ENCODE measurements around the gene PTPMT1.

The PTPMT1 gene

GRCh38 chr11:47587723-47588326 is 22.4 kb downstream of the PTPMT1 start:
- peaks cover 2% of the 10 kb centered on the region for H3K4me1 ChIP-seq (ENCODE audit: control insufficient read depth, insufficient read depth, low read length)
- H3K9me3 ChIP-seq (ENCODE audit: control insufficient read depth, insufficient read depth, low read length): no peaks in the 10 kb centered on the region
- peaks cover 16% of the 10 kb centered on the region for H3K27me3 ChIP-seq (ENCODE audit: control insufficient read depth, insufficient read depth, low read length)
- no peak overlapping the region for H3K9ac ChIP-seq (ENCODE audit: low read depth, low read length)
- no peak overlapping the region for H3K4me3 ChIP-seq (ENCODE audit: low read depth, low read length)
- H3K36me3 ChIP-seq (ENCODE audit: control insufficient read depth, insufficient read depth, low read length): peaks cover 8% of the 10 kb centered on the region

- peaks cover 2% of the 10 kb centered on the region for H3K36me3 ChIP-seq (ENCODE audit: control insufficient read depth, insufficient read depth, low read length)
- no peak overlapping the region for H3K9ac ChIP-seq (ENCODE audit: low read depth, low read length)
- no peaks in the 10 kb centered on the region for H3K9me3 ChIP-seq (ENCODE audit: control insufficient read depth, insufficient read depth, low read length)
- no peak overlapping the region for H3K4me3 ChIP-seq (ENCODE audit: low read depth, low read length)
- peaks cover 2% of the 10 kb centered on the region for H3K4me1 ChIP-seq (ENCODE audit: control insufficient read depth, insufficient read depth, low read length)
- peaks cover 27% of the 10 kb centered on the region for H3K27me3 ChIP-seq (ENCODE audit: control insufficient read depth, insufficient read depth, low read length)
Measured at GRCh38 chr11:47589118-47589517, 23.7 kb downstream of the PTPMT1 start.

GRCh38 chr11:47589584-47589976 is 24.2 kb downstream of the PTPMT1 start:
- Histone ChIP-seq H3K9me3 (ENCODE audit: control insufficient read depth, insufficient read depth, low read length) (no peaks in the 10 kb centered on the region), H3K36me3 (ENCODE audit: control insufficient read depth, insufficient read depth, low read length) (peaks cover 2% of the 10 kb centered on the region), H3K27me3 (ENCODE audit: control insufficient read depth, insufficient read depth, low read length) (peaks cover 30% of the 10 kb centered on the region), H3K9ac (ENCODE audit: low read depth, low read length) (no peak overlapping the region), H3K4me3 (ENCODE audit: low read depth, low read length) (peak overlapping the region; percentile 46), H3K4me1 (ENCODE audit: control insufficient read depth, insufficient read depth, low read length) (peaks cover 3% of the 10 kb centered on the region)

GRCh38 chr11:47589977-47590861 is 24.8 kb downstream of the PTPMT1 start:
- Histone ChIP-seq H3K9ac (ENCODE audit: low read depth, low read length) (no peak overlapping the region), H3K4me1 (ENCODE audit: control insufficient read depth, insufficient read depth, low read length) (peaks cover 4% of the 10 kb centered on the region), H3K27me3 (ENCODE audit: control insufficient read depth, insufficient read depth, low read length) (peaks cover 37% of the 10 kb centered on the region), H3K4me3 (ENCODE audit: low read depth, low read length) (peak overlapping the region; percentile 46), H3K9me3 (ENCODE audit: control insufficient read depth, insufficient read depth, low read length) (no peaks in the 10 kb centered on the region), H3K36me3 (ENCODE audit: control insufficient read depth, insufficient read depth, low read length) (no peaks in the 10 kb centered on the region)

GRCh38 chr11:47591764-47592163 is 26.4 kb downstream of the PTPMT1 start:
- H3K4me1 ChIP-seq (ENCODE audit: control insufficient read depth, insufficient read depth, low read length): peaks cover 4% of the 10 kb centered on the region

GRCh38 chr11:47592251-47592650 is 26.9 kb downstream of the PTPMT1 start:
- Histone ChIP-seq H3K9ac (ENCODE audit: low read depth, low read length) (no peak overlapping the region), H3K9me3 (ENCODE audit: control insufficient read depth, insufficient read depth, low read length) (no peaks in the 10 kb centered on the region), H3K4me1 (ENCODE audit: control insufficient read depth, insufficient read depth, low read length) (peaks cover 4% of the 10 kb centered on the region), H3K36me3 (ENCODE audit: control insufficient read depth, insufficient read depth, low read length) (no peaks in the 10 kb centered on the region), H3K4me3 (ENCODE audit: low read depth, low read length) (no peak overlapping the region), H3K27me3 (ENCODE audit: control insufficient read depth, insufficient read depth, low read length) (peaks cover 46% of the 10 kb centered on the region)

More at GRCh38 chr11:47591764-47592163, 26.4 kb downstream of the PTPMT1 start:
- H3K9me3 ChIP-seq (ENCODE audit: control insufficient read depth, insufficient read depth, low read length): no peaks in the 10 kb centered on the region
- no peaks in the 10 kb centered on the region for H3K36me3 ChIP-seq (ENCODE audit: control insufficient read depth, insufficient read depth, low read length)
- no peak overlapping the region for H3K4me3 ChIP-seq (ENCODE audit: low read depth, low read length)
- H3K27me3 ChIP-seq (ENCODE audit: control insufficient read depth, insufficient read depth, low read length): peaks cover 46% of the 10 kb centered on the region
- H3K9ac ChIP-seq (ENCODE audit: low read depth, low read length): no peak overlapping the region

GRCh38 chr11:47592970-47593369 is 27.6 kb downstream of the PTPMT1 start:
- peaks cover 4% of the 10 kb centered on the region for H3K4me1 ChIP-seq (ENCODE audit: control insufficient read depth, insufficient read depth, low read length)

GRCh38 chr11:47593492-47593933 is 28.1 kb downstream of the PTPMT1 start:
- peaks cover 4% of the 10 kb centered on the region for H3K4me1 ChIP-seq (ENCODE audit: control insufficient read depth, insufficient read depth, low read length)
- H3K4me3 ChIP-seq (ENCODE audit: low read depth, low read length): peak overlapping the region; percentile 76
- H3K9me3 ChIP-seq (ENCODE audit: control insufficient read depth, insufficient read depth, low read length): no peaks in the 10 kb centered on the region
- no peaks in the 10 kb centered on the region for H3K36me3 ChIP-seq (ENCODE audit: control insufficient read depth, insufficient read depth, low read length)
- peaks cover 46% of the 10 kb centered on the region for H3K27me3 ChIP-seq (ENCODE audit: control insufficient read depth, insufficient read depth, low read length)
- peak overlapping the region; percentile 47 for H3K9ac ChIP-seq (ENCODE audit: low read depth, low read length)

More at GRCh38 chr11:47592970-47593369, 27.6 kb downstream of the PTPMT1 start:
- H3K4me3 ChIP-seq (ENCODE audit: low read depth, low read length): peak overlapping the region; percentile 76
- H3K9ac ChIP-seq (ENCODE audit: low read depth, low read length): no peak overlapping the region
- H3K9me3 ChIP-seq (ENCODE audit: control insufficient read depth, insufficient read depth, low read length): no peaks in the 10 kb centered on the region
- peaks cover 46% of the 10 kb centered on the region for H3K27me3 ChIP-seq (ENCODE audit: control insufficient read depth, insufficient read depth, low read length)
- H3K36me3 ChIP-seq (ENCODE audit: control insufficient read depth, insufficient read depth, low read length): no peaks in the 10 kb centered on the region

GRCh38 chr11:47593934-47594855 is 28.8 kb downstream of the PTPMT1 start, which contains the start of gene C1QTNF4:
Gene C1QTNF4 (minus strand): TSS chr11:47594411. CDS start chr11:47590810, 3,601 bp downstream.
- peaks cover 46% of the 10 kb centered on the region for H3K27me3 ChIP-seq (ENCODE audit: control insufficient read depth, insufficient read depth, low read length)
- H3K4me3 ChIP-seq (ENCODE audit: low read depth, low read length): peak within 1 kb of the TSS; percentile 76
- H3K9me3 ChIP-seq (ENCODE audit: control insufficient read depth, insufficient read depth, low read length): no peaks in the 10 kb centered on the region
- H3K4me1 ChIP-seq (ENCODE audit: control insufficient read depth, insufficient read depth, low read length): peaks cover 4% of the 10 kb centered on the region
- H3K9ac ChIP-seq (ENCODE audit: low read depth, low read length): peak within 1 kb of the TSS; percentile 47
- H3K36me3 ChIP-seq (ENCODE audit: control insufficient read depth, insufficient read depth, low read length): no peaks in the 10 kb centered on the region

GRCh38 chr11:47595029-47595428 is 29.6 kb downstream of the PTPMT1 start:
- H3K4me3 ChIP-seq (ENCODE audit: low read depth, low read length): no peak overlapping the region
- H3K27me3 ChIP-seq (ENCODE audit: control insufficient read depth, insufficient read depth, low read length): peaks cover 46% of the 10 kb centered on the region
- H3K4me1 ChIP-seq (ENCODE audit: control insufficient read depth, insufficient read depth, low read length): peaks cover 4% of the 10 kb centered on the region
- H3K9ac ChIP-seq (ENCODE audit: low read depth, low read length): no peak overlapping the region
- no peaks in the 10 kb centered on the region for H3K9me3 ChIP-seq (ENCODE audit: control insufficient read depth, insufficient read depth, low read length)
- H3K36me3 ChIP-seq (ENCODE audit: control insufficient read depth, insufficient read depth, low read length): no peaks in the 10 kb centered on the region

- peaks cover 2% of the 10 kb centered on the region for H3K4me1 ChIP-seq (ENCODE audit: control insufficient read depth, insufficient read depth, low read length)
- H3K9me3 ChIP-seq (ENCODE audit: control insufficient read depth, insufficient read depth, low read length): no peaks in the 10 kb centered on the region
- no peak overlapping the region for H3K9ac ChIP-seq (ENCODE audit: low read depth, low read length)
- peaks cover 43% of the 10 kb centered on the region for H3K27me3 ChIP-seq (ENCODE audit: control insufficient read depth, insufficient read depth, low read length)
- H3K4me3 ChIP-seq (ENCODE audit: low read depth, low read length): no peak overlapping the region
- H3K36me3 ChIP-seq (ENCODE audit: control insufficient read depth, insufficient read depth, low read length): no peaks in the 10 kb centered on the region
Measured at GRCh38 chr11:47595967-47596366, 30.6 kb downstream of the PTPMT1 start.
